GM23338 (cell line): Measurements from ENCODE around the gene SYT5. TPM values are rescaled to one million over a fixed set of nuclear protein-coding genes. Genes with fewer than 3 reads are reported as not detected.
A peak's percentile ranks its signal among the peaks of the same experiment; 100 is the strongest.

Source experiments
- ATAC-seq: fragments of 200-7000 bp; cut with Tn5 transposase; 3 replicates; pipeline ENCODE4 v1.9.1; 2020
- DNase-seq: peaks from one replicate; pipeline ENCODE4 v3.0.0-alpha.2; 2015; ENCODE audit warnings: low spot score
- H2AFZ ChIP-seq: fragments of 200-600 bp; sonication (generic); 2 replicates; pipeline ENCODE4 v1.8.0; 2016; ENCODE audit warnings: antibody characterized with exemption, mild to moderate bottlenecking, moderate library complexity
- H3F3A ChIP-seq: fragments of 200-600 bp; sonication (generic); replicated peaks from 2 replicates; pipeline ENCODE4 v1.8.0; 2017; ENCODE audit warnings: antibody characterized with exemption, mixed run types, low read depth
- H3K27ac ChIP-seq: fragments of 200-600 bp; sonication (generic); 2 replicates; pipeline ENCODE4 v1.6.1; 2016; ENCODE audit warnings: low read depth
- H3K27me3 ChIP-seq: fragments of 200-600 bp; sonication (generic); 2 replicates; pipeline ENCODE4 v1.8.0; 2016; ENCODE audit warnings: mild to moderate bottlenecking, mixed run types, moderate library complexity; ENCODE audit not compliant: insufficient read depth
- H3K36me3 ChIP-seq: fragments of 200-600 bp; sonication (generic); 2 replicates; pipeline ENCODE4 v1.8.0; 2016; ENCODE audit warnings: mild to moderate bottlenecking; ENCODE audit not compliant: insufficient read depth
- H3K4me1 ChIP-seq: fragments of 200-600 bp; sonication (generic); 2 replicates; pipeline ENCODE4 v1.8.0; 2016; ENCODE audit warnings: mild to moderate bottlenecking, moderate library complexity; ENCODE audit not compliant: insufficient read depth
- H3K4me2 ChIP-seq: fragments of 200-600 bp; sonication (generic); 2 replicates; pipeline ENCODE4 v1.7.1; 2017; ENCODE audit warnings: mixed run types
- H3K4me3 ChIP-seq: fragments of 200-600 bp; sonication (generic); 2 replicates; pipeline ENCODE4 v1.6.1; 2016; ENCODE audit warnings: mixed run types
- H3K79me2 ChIP-seq: fragments of 200-600 bp; sonication (generic); replicated peaks from 2 replicates; pipeline ENCODE4 v1.8.0; 2017; ENCODE audit warnings: mild to moderate bottlenecking; ENCODE audit not compliant: insufficient read depth
- H3K9me2 ChIP-seq: fragments of 200-600 bp; sonication (generic); 2 replicates; pipeline ENCODE4 v1.8.0; 2017; ENCODE audit not compliant: insufficient read depth
- H4K20me1 ChIP-seq: fragments of 200-600 bp; sonication (generic); replicated peaks from 2 replicates; pipeline ENCODE4 v1.8.0; 2017; ENCODE audit warnings: mild to moderate bottlenecking; ENCODE audit not compliant: insufficient read depth
- H3K27ac Mint-ChIP-seq: 2 replicates; pipeline ENCODE4 v1.8.0; 2020; ENCODE audit warnings: inconsistent platforms, mild to moderate bottlenecking, moderate library complexity, mixed read lengths
- H3K27me3 Mint-ChIP-seq: 3 replicates; pipeline ENCODE4 v1.8.0; 2022; ENCODE audit warnings: low read depth, mild to moderate bottlenecking, moderate library complexity, mixed read lengths, inconsistent platforms; ENCODE audit not compliant: insufficient read depth, poor library complexity
- H3K36me3 Mint-ChIP-seq: 3 replicates; pipeline ENCODE4 v1.8.0; 2021; ENCODE audit warnings: low read depth, mild to moderate bottlenecking, inconsistent platforms, moderate library complexity, mixed read lengths
- H3K4me1 Mint-ChIP-seq: 3 replicates; pipeline ENCODE4 v1.8.0; 2020; ENCODE audit warnings: mild to moderate bottlenecking, inconsistent platforms, mixed read lengths
- H3K4me3 Mint-ChIP-seq: 3 replicates; pipeline ENCODE4 v1.8.0; 2021; ENCODE audit warnings: moderate library complexity, mild to moderate bottlenecking, inconsistent platforms, mixed read lengths
- H3K9me3 Mint-ChIP-seq: 3 replicates; pipeline ENCODE4 v1.8.0; 2020; ENCODE audit warnings: moderate library complexity, mild to moderate bottlenecking, inconsistent platforms, mixed read lengths
- CREB1 ChIP-seq: fragments of 250-450 bp; sonication (Bioruptor Pico); IDR thresholded peaks from 2 replicates; pipeline ENCODE4 v1.5.0; 2020; ENCODE audit warnings: low read depth, mild to moderate bottlenecking, moderate library complexity
- CTCF ChIP-seq, 2 experiments: fragments of 200-600 bp in 1 of 2; sonication (generic) in 1 of 2; conservative IDR thresholded peaks; 2 replicates each; pipeline versions ENCODE4 v1.5.1 to v1.6.1; 2016 to 2017; ENCODE audit warnings: antibody characterized with exemption in 2 of 2, low read depth in 2 of 2, mild to moderate bottlenecking in 2 of 2, moderate library complexity in 1 of 2
- ETS1 ChIP-seq: IDR thresholded peaks from 2 replicates; pipeline ENCODE4 v1.6.1; 2016; ENCODE audit warnings: antibody characterized with exemption
- EZH2 ChIP-seq: fragments of 200-600 bp; sonication (generic); IDR thresholded peaks from one replicate; pipeline ENCODE4 v1.8.0; 2017; ENCODE audit warnings: antibody characterized with exemption, mild to moderate bottlenecking, low read depth; ENCODE audit not compliant: unreplicated experiment
- EZH2phosphoT487 ChIP-seq: fragments of 200-600 bp; sonication (generic); IDR thresholded peaks from one replicate; pipeline ENCODE4 v1.8.1; 2018; ENCODE audit warnings: antibody characterized with exemption; ENCODE audit not compliant: unreplicated experiment
- JUNB ChIP-seq: IDR thresholded peaks from one replicate; pipeline ENCODE4 v1.6.1; 2016; ENCODE audit warnings: antibody characterized with exemption; ENCODE audit not compliant: unreplicated experiment
- NANOG ChIP-seq: IDR thresholded peaks from 2 replicates; pipeline ENCODE4 v1.6.1; 2016; ENCODE audit warnings: antibody characterized with exemption, borderline replicate concordance
- POLR2AphosphoS5 ChIP-seq: IDR thresholded peaks from 2 replicates; pipeline ENCODE4 v1.6.1; 2016; ENCODE audit warnings: antibody characterized with exemption, low read depth
- REST ChIP-seq: IDR thresholded peaks from one replicate; pipeline ENCODE4 v1.6.1; 2018; ENCODE audit warnings: antibody characterized with exemption; ENCODE audit not compliant: unreplicated experiment
- STAT1 ChIP-seq: IDR thresholded peaks from one replicate; pipeline ENCODE4 v1.6.1; 2016; ENCODE audit warnings: antibody characterized with exemption; ENCODE audit not compliant: unreplicated experiment
- ZNF114 ChIP-seq: fragments of 250-450 bp; sonication (Bioruptor Pico); IDR thresholded peaks from 2 replicates; pipeline ENCODE4 v1.5.0; 2020; ENCODE audit warnings: mild to moderate bottlenecking, moderate library complexity
- ZNF331 ChIP-seq: fragments of 250-450 bp; sonication (Bioruptor Pico); IDR thresholded peaks from 2 replicates; pipeline ENCODE4 v1.5.0; 2020; ENCODE audit warnings: low read depth, mild to moderate bottlenecking, moderate library complexity
- ZNF462 ChIP-seq: fragments of 250-450 bp; sonication (Bioruptor Pico); IDR thresholded peaks from 2 replicates; pipeline ENCODE4 v1.5.0; 2020; ENCODE audit warnings: mild to moderate bottlenecking, moderate library complexity
- polyA plus RNA-seq: library from polyadenylated mRNA; unstranded; fragments of >200 nt; fragmentation: Nextera tagmentation; extraction: Ambion mirVana; gene quantifications from 2 replicates; pipeline ENCODE4 v1.2.1, GENCODE V29; 2016
- total RNA-seq: library from RNA; depleted of rRNA; stranded (reverse); fragments of >200 nt; shearing (Covaris generic); gene quantifications from 2 replicates; pipeline ENCODE4 v1.2.3, GENCODE V29; 2014

The SYT5 gene
- total and polyA plus RNA-seq, 2 experiments from 2014 or later, result 2.1 to 4.7 TPM

- no peaks in the 10 kb centered on the region for H3K9me2 ChIP-seq
- Mint-ChIP-seq H3K27ac (no peak overlapping the region), H3K9me3 (no peaks in the 10 kb centered on the region), H3K36me3 (peaks cover 16% of the 10 kb centered on the region), H3K27me3 (peaks cover 13% of the 10 kb centered on the region), H3K4me3 (no peak overlapping the region), H3K4me1 (peaks cover 22% of the 10 kb centered on the region)
- no peaks in the 10 kb centered on the region for H3K79me2 ChIP-seq
- no peaks in the 10 kb centered on the region; the same call in 1 of the 2 replicates for H4K20me1 ChIP-seq
- no peak overlapping the region for H3K4me2 ChIP-seq
- peaks cover 11% of the 10 kb centered on the region; the same call in 1 of the 2 replicates for H3F3A ChIP-seq
- no peaks in the 10 kb centered on the region for H3K27me3 ChIP-seq
- no peak for DNase-seq
- H3K27ac ChIP-seq, result 0 out of 2 replicates have a peak overlapping the region, but pooled peaks have one; percentile 63
- no peak overlapping the region for H3K4me3 ChIP-seq
- ATAC-seq, result no peak
- TF ChIP-seq NANOG, result no peak
- TF ChIP-seq ZNF114, result no peak
- TF ChIP-seq ZNF331 (CRISPR knock-in tag), result no peak
- TF ChIP-seq EZH2, result no peak
- TF ChIP-seq CREB1, result no peak
- TF ChIP-seq JUNB, result no peak
- TF ChIP-seq REST, result no peak
- no peak for TF ChIP-seq EZH2phosphoT487
- TF ChIP-seq STAT1, result no peak
- no peak for TF ChIP-seq ZNF462 (CRISPR knock-in tag)
- no peak for TF ChIP-seq ETS1
- no peak for TF ChIP-seq POLR2AphosphoS5
- TF ChIP-seq CTCF (conservative IDR thresholded peaks at IDR 0.05; ENCODE audit: low read depth in 2 of 2), result no peak
- no peak overlapping the region for H2AFZ ChIP-seq
- peaks cover 13% of the 10 kb centered on the region; the same call in 1 of the 2 replicates for H3K4me1 ChIP-seq
- H3K36me3 ChIP-seq, result no peaks in the 10 kb centered on the region; the same call in 1 of the 2 replicates
Measured at GRCh38 chr19:55134736-55135135, 45.4 kb downstream of the SYT5 start.
